Measurements from ENCODE around the gene NME7. TPM values are rescaled to one million over a fixed set of nuclear protein-coding genes. Genes with fewer than 3 reads are reported as not detected.
"Not testable (repeated sequence)": the region's sequence is repeated elsewhere in the genome, so short reads cannot be mapped to it uniquely, and the experiment has no call there.

Gene NME7
- polyA plus RNA-seq, 6 donors from 2014 or later, result 2.6 to 19.2 (median 11.0) TPM

GRCh38 chr1:169129109-169129784 is 238.3 kb downstream of the NME7 start:
- no peak for DNase-seq
- Mint-ChIP-seq H3K36me3 (no peaks in the 10 kb centered on the region), H3K9me3 (no peaks in the 10 kb centered on the region), H3K27me3 (peaks cover 0 to 3% (median 0%) of the 10 kb centered on the region in 3 donors), H3K27ac (no peak overlapping the region), H3K4me1 (no peaks in the 10 kb centered on the region), H3K4me3 (no peak overlapping the region)
- no peak for ATAC-seq (ENCODE audit: low read depth in 2 of 2)

DNA sequence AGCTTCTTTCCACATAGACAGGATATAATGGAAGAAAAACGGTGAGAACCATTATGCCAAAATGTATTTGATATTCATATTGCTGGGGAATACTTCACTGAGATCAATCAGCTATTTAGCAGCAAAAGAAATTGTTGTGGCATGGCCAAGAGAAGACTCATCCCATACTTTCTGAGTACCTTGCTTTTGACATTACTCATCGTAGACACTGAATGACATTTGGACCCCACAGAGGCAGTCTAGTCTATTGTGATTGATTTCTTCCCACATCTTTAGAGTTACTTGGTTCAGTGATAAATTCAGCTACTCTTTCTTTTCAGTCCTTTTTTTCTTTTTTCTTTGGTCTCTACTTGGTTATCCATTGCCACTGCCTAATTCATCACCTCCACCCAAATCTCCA is 239.0 kb downstream of the NME7 start:
- Mint-ChIP-seq H3K4me1 (no peaks in the 10 kb centered on the region), H3K27me3 (peaks cover 0 to 3% (median 0%) of the 10 kb centered on the region in 3 donors), H3K27ac (no peak overlapping the region), H3K36me3 (no peaks in the 10 kb centered on the region), H3K4me3 (no peak overlapping the region), H3K9me3 (no peaks in the 10 kb centered on the region)
- ATAC-seq (ENCODE audit: low read depth in 2 of 2) (no peak), DNase-seq (no peak)

DNA sequence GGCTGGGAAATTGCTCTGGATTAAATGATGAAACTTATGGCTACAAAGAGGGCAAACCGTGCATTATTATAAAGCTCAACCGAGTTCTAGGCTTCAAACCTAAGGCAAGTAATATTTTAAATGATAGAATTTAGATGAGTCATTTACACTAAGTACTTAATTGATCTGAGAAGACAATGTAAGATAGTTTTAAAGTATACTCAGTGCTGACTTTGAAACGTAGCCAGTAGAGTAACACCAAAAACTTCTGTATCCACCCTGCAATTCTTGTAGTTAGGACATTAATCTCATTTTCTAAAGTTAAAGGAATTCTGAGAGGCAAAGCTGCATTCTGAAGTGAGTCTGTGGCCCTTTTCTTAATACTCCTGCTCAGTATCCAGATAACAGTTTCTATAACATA is 240.3 kb downstream of the NME7 start:
- H3K27ac Mint-ChIP-seq, result no peak overlapping the region
- DNase-seq, result no peak

GRCh38 chr1:169126335-169126734 is 241.3 kb downstream of the NME7 start:
- H3K27ac Mint-ChIP-seq, result no peak overlapping the region
- H3K4me1 Mint-ChIP-seq, result no peaks in the 10 kb centered on the region
- H3K9me3 Mint-ChIP-seq, result no peaks in the 10 kb centered on the region
- DNase-seq (no peak), ATAC-seq (ENCODE audit: low read depth in 2 of 2) (no peak)
- no peak overlapping the region for H3K4me3 Mint-ChIP-seq
- no peaks in the 10 kb centered on the region for H3K36me3 Mint-ChIP-seq
- peaks cover 0 to 7% (median 3%) of the 10 kb centered on the region in 3 donors for H3K27me3 Mint-ChIP-seq

More for the DNA sequence above, 240.3 kb downstream of the NME7 start:
- Mint-ChIP-seq H3K9me3 (no peaks in the 10 kb centered on the region), H3K27me3 (peaks cover 0 to 3% (median 0%) of the 10 kb centered on the region in 3 donors), H3K4me1 (no peaks in the 10 kb centered on the region), H3K36me3 (no peaks in the 10 kb centered on the region), H3K4me3 (no peak overlapping the region)
- no peak for ATAC-seq (ENCODE audit: low read depth in 2 of 2)

DNA sequence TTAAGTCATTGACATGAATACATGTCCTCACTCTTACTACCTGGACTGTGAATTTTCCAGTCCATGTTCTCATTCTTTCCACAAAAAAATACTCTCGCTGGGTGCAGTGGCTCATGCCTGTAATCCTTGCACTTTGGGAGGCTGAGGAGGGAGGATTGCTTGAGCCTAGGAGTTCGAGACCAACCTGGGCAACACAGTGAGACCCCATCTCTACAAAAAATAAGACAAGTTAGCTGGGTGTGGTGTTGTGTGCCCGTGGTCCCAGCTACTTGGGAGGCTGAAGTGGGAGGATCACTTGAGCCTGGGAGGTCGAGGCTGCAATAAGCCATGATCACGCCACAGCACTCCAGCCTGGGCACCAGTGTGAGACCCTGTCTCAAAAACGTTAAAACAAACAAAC is 242.0 kb downstream of the NME7 start:
- not testable (repeated sequence) for H3K4me3 Mint-ChIP-seq; H3K9me3 Mint-ChIP-seq; H3K27ac Mint-ChIP-seq; H3K4me1 Mint-ChIP-seq; DNase-seq; H3K36me3 Mint-ChIP-seq; H3K27me3 Mint-ChIP-seq; ATAC-seq (ENCODE audit: low read depth in 2 of 2)

DNA sequence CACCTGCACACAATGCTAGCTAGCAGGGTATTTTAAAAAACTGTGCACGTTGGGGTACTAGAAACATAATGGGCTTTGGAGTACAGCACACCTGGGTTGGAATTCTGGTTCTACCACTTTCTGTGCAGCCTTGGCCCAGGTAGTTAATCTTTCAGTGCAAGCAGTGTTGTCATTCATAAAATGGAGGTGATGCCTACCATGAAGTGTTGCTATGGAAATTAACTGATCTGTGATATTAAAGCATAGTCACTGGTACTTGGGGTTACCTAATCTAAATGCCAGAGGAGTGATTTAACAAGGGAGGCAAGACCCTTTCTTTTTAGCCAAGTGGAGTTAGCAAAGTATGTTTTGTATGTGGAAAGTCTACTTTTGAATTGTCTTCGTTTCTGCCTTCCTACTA is 243.1 kb downstream of the NME7 start:
- no peak overlapping the region for H3K4me3 Mint-ChIP-seq

GRCh38 chr1:169122976-169123375 is 244.6 kb downstream of the NME7 start:
- DNase-seq (no peak), ATAC-seq (ENCODE audit: low read depth in 2 of 2) (no peak)
- Mint-ChIP-seq H3K9me3 (no peaks in the 10 kb centered on the region), H3K4me3 (no peak overlapping the region), H3K36me3 (no peaks in the 10 kb centered on the region), H3K27ac (no peak overlapping the region), H3K4me1 (no peaks in the 10 kb centered on the region), H3K27me3 (peaks cover 0 to 7% (median 7%) of the 10 kb centered on the region in 3 donors)

More for the DNA sequence above, 243.1 kb downstream of the NME7 start:
- peaks cover 0 to 7% (median 7%) of the 10 kb centered on the region in 3 donors for H3K27me3 Mint-ChIP-seq
- H3K27ac Mint-ChIP-seq, result no peak overlapping the region
- no peaks in the 10 kb centered on the region for H3K9me3 Mint-ChIP-seq
- no peaks in the 10 kb centered on the region for H3K4me1 Mint-ChIP-seq
- no peaks in the 10 kb centered on the region for H3K36me3 Mint-ChIP-seq
- no peak for DNase-seq
- ATAC-seq (ENCODE audit: low read depth in 2 of 2), result no peak

DNA sequence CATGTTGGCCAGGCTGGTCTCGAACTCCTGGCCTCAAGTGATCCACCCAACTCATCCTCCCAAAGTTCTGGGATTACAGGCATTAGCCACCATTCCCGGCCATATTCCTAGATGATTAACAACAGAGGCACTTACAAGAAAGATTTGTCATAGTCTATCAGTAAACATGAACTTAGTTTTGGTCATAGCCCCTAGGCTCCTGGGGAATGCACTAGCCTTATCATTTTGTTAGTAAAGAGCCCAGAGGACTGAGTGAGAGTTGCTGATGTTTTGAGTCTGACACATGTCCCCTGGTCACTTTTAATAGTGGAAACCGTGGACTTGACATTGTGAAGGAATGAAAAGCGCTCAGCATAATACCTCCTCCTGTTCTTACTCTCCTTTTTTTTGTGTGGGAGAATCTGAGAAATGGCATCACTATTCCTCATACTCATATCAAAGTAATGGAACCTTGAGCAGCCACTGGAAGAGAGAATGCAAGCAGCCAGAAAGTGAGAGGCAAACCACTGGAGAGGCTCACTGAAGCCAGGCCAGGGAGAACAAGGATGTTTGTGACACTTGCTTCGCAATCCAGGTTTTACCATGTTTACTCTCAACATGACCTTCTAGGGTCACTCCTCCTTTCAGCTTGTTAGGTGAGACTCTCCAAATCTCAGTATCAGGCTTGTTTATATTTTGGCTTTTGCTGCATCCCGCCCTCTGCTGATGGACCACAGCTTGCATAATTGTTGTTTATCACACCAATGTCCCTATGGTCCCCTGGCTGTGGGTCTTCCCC is 246.3 kb downstream of the NME7 start:
- peaks cover 0 to 10% (median 7%) of the 10 kb centered on the region in 3 donors for H3K27me3 Mint-ChIP-seq
- H3K4me3 Mint-ChIP-seq, result no peak overlapping the region
- DNase-seq, result no peak
- H3K27ac Mint-ChIP-seq, result peak overlapping the region in 2 of 6 donors; percentile 22 to 41
- ATAC-seq (ENCODE audit: low read depth in 2 of 2), result no peak
- H3K4me1 Mint-ChIP-seq, result peaks cover 0 to under 1% (median 0%) of the 10 kb centered on the region in 3 donors
- no peaks in the 10 kb centered on the region for H3K9me3 Mint-ChIP-seq
- no peaks in the 10 kb centered on the region for H3K36me3 Mint-ChIP-seq

- peaks cover 0 to 10% (median 7%) of the 10 kb centered on the region in 3 donors for H3K27me3 Mint-ChIP-seq
- no peaks in the 10 kb centered on the region for H3K9me3 Mint-ChIP-seq
- ATAC-seq (ENCODE audit: low read depth in 2 of 2) (no peak), DNase-seq (no peak)
- H3K4me1 Mint-ChIP-seq, result peaks cover 0 to 3% (median 0%) of the 10 kb centered on the region in 3 donors
- no peak overlapping the region for H3K27ac Mint-ChIP-seq
- H3K36me3 Mint-ChIP-seq, result no peaks in the 10 kb centered on the region
- H3K4me3 Mint-ChIP-seq, result no peak overlapping the region
Observed at GRCh38 chr1:169120066-169120465, 247.5 kb downstream of the NME7 start.

DNA sequence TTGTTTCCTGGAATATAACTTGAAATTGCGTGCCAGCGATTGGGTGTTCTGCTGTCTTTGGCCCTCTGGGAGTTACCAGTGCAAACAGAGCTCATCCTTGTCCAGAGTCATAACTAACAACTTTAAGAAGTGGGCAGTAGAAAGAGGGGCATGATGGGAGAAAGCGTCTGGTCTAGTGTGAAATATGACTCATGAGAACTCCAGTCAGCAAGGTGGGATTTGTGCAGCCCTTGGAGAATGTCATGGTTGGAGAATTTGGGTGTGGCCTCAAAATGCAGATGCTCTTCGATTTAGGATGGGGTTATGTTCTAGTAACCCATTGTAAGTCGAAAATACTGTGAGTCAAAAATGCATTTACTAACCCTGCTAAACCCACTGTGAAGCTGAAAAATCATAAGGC is 248.2 kb downstream of the NME7 start:
- ATAC-seq (ENCODE audit: low read depth in 2 of 2) (no peak), DNase-seq (no peak)
- H3K9me3 Mint-ChIP-seq, result no peaks in the 10 kb centered on the region
- H3K4me1 Mint-ChIP-seq, result peaks cover 0 to 3% (median 0%) of the 10 kb centered on the region in 3 donors
- no peak overlapping the region for H3K27ac Mint-ChIP-seq
- no peaks in the 10 kb centered on the region for H3K36me3 Mint-ChIP-seq
- peaks cover 0 to 7% (median 7%) of the 10 kb centered on the region in 3 donors for H3K27me3 Mint-ChIP-seq
- no peak overlapping the region for H3K4me3 Mint-ChIP-seq

DNA sequence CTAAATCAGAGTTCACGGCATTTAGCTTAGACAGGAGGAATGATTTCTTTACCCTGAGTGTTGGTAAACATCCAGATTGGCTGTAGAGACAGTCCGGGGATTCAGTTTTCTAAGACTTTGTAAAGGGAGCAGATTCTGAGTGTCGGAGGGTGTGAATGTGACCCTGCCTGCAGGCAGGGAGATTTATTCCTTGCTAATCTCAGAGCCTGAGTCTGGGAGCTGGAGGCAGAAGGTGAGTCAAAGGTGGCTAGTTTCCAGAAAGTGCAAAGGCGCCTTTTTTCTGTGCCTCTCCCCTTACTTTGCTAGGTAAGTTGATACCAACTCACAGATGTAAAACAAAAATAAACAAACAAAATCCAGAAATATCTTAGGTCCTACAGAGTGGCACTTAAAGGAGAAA is 249.4 kb downstream of the NME7 start:
- Mint-ChIP-seq H3K9me3 (no peaks in the 10 kb centered on the region), H3K36me3 (no peaks in the 10 kb centered on the region), H3K27me3 (peaks cover 0 to 7% (median 7%) of the 10 kb centered on the region in 3 donors), H3K27ac (no peak overlapping the region), H3K4me1 (peaks cover 0 to 3% (median 0%) of the 10 kb centered on the region in 3 donors), H3K4me3 (no peak overlapping the region)
- ATAC-seq (ENCODE audit: low read depth in 2 of 2) (no peak), DNase-seq (no peak)

DNA sequence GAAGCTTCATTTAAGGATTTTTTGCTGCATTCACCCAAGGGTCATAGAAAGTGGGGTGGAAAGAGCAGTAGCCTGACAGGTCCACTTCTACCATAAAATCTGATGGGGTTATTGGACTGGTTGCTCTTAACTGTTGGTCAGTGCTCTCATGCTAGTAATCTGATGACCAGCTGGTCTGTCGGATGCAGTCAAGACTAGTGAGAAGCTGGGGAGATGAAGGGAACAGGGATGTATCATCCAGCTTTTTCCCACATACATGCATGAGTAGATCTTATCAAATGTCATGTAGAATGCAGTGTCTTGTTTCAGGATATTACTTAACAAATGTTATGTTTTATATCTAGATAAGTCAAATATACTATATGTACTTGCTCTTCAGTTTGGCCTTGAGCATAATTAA is 250.0 kb downstream of the NME7 start:
- H3K36me3 Mint-ChIP-seq, result no peaks in the 10 kb centered on the region
- H3K27me3 Mint-ChIP-seq, result peaks cover 0 to 10% (median 7%) of the 10 kb centered on the region in 3 donors
- H3K4me3 Mint-ChIP-seq, result no peak overlapping the region
- H3K27ac Mint-ChIP-seq, result no peak overlapping the region
- ATAC-seq (ENCODE audit: low read depth in 2 of 2), result no peak
- peaks cover 0 to 3% (median 0%) of the 10 kb centered on the region in 3 donors for H3K4me1 Mint-ChIP-seq
- no peaks in the 10 kb centered on the region for H3K9me3 Mint-ChIP-seq
- no peak for DNase-seq

GRCh38 chr1:169117014-169117413 is 250.6 kb downstream of the NME7 start:
- peaks cover 0 to 3% (median 0%) of the 10 kb centered on the region in 3 donors for H3K4me1 Mint-ChIP-seq
- no peaks in the 10 kb centered on the region for H3K9me3 Mint-ChIP-seq
- DNase-seq, result no peak
- H3K27me3 Mint-ChIP-seq, result peaks cover 0 to 15% (median 4%) of the 10 kb centered on the region in 3 donors
- no peak overlapping the region for H3K4me3 Mint-ChIP-seq
- H3K36me3 Mint-ChIP-seq, result no peaks in the 10 kb centered on the region
- ATAC-seq (ENCODE audit: low read depth in 2 of 2), result no peak
- H3K27ac Mint-ChIP-seq, result no peak overlapping the region

Data from naive B cell (primary cell).